ENCODE data around the gene BDKRB1. TPM values are rescaled to one million over a fixed set of nuclear protein-coding genes. Genes with fewer than 3 reads are reported as not detected.

The BDKRB1 gene
- total and polyA plus RNA-seq, 9 of the 15 experiments (the other 6 are each of a cell fraction or from before 2014, with no cell fraction given): 0.06 to 0.23 (median 0.09) TPM; not detected in 1

DNA sequence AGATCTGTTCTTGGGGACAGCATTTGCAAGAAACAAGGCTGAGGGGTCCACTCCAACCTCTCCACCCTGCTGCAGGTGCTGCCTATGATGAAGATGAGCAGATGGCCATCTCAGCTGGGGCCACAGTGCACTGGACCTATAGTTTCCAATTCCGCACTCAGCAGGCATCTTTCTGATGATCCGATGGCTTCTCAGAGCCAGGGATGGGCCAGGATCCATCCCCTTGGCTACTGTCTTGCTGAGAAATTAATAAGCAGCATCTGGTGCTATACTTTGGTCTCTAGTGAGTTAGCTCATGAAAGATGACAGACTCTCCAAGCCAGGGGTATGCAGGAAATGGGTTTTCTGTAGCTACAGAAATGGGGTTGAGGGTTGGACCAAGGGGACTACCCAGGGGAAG is 18.4 kb upstream of the BDKRB1 start (continued):
- TF ChIP-seq RFX1 (IDR thresholded peaks at IDR 0.05): no peak
- TF ChIP-seq ZNF175 (CRISPR knock-in tag; IDR thresholded peaks at IDR 0.05; ENCODE audit: low read depth): no peak
- TF ChIP-seq ATF1 (CRISPR knock-in tag; IDR thresholded peaks at IDR 0.05): no peak
- TF ChIP-seq ATF1 (tag; IDR thresholded peaks at IDR 0.05): no peak
- TF ChIP-seq, protein P1, sequence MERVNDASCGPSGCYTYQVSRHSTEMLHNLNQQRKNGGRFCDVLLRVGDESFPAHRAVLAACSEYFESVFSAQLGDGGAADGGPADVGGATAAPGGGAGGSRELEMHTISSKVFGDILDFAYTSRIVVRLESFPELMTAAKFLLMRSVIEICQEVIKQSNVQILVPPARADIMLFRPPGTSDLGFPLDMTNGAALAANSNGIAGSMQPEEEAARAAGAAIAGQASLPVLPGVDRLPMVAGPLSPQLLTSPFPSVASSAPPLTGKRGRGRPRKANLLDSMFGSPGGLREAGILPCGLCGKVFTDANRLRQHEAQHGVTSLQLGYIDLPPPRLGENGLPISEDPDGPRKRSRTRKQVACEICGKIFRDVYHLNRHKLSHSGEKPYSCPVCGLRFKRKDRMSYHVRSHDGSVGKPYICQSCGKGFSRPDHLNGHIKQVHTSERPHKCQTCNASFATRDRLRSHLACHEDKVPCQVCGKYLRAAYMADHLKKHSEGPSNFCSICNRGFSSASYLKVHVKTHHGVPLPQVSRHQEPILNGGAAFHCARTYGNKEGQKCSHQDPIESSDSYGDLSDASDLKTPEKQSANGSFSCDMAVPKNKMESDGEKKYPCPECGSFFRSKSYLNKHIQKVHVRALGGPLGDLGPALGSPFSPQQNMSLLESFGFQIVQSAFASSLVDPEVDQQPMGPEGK (CRISPR knock-in tag; IDR thresholded peaks at IDR 0.05; ENCODE audit: borderline replicate concordance): no peak
- TF ChIP-seq, protein P2, sequence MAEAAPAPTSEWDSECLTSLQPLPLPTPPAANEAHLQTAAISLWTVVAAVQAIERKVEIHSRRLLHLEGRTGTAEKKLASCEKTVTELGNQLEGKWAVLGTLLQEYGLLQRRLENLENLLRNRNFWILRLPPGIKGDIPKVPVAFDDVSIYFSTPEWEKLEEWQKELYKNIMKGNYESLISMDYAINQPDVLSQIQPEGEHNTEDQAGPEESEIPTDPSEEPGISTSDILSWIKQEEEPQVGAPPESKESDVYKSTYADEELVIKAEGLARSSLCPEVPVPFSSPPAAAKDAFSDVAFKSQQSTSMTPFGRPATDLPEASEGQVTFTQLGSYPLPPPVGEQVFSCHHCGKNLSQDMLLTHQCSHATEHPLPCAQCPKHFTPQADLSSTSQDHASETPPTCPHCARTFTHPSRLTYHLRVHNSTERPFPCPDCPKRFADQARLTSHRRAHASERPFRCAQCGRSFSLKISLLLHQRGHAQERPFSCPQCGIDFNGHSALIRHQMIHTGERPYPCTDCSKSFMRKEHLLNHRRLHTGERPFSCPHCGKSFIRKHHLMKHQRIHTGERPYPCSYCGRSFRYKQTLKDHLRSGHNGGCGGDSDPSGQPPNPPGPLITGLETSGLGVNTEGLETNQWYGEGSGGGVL (CRISPR knock-in tag; IDR thresholded peaks at IDR 0.05): no peak

DNA sequence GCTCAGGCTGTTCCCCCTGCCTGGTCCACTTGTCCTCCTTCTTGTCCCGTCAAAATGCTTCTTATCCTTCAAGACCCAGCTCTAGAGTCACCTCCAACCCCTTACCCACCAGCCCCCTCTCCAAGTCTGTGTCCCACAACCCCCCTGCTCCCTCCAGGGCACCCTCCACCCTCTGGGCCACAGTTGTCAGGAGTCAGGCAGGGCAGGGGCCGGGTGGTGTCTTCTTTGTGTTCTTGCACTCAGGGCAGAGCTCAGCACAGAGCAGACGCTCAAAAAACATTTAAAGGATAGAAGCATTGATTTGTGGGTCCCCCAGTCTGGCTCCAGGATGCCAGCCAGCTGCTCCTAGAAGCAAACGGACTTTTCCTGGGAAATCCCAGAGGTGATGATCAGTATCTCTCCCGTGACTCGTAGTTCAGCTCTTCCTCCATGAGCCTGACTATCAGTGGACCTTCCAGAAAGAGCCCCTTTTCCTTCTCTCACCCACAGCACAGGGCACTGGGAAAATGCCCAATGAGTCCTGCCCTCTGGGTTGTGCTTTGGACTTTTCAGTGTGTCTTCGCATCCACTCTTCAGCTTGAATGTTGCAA is 17.2 kb upstream of the BDKRB1 start:
- Histone ChIP-seq H3K9me3 (replicated peaks; ENCODE audit: control insufficient read depth, insufficient read depth, low read depth, low read length) (no peaks in the 10 kb centered on the region), H3K9ac (ENCODE audit: insufficient read depth in 1 of 2, low read depth in 2 of 2, low read length in 2 of 2) (no peak overlapping the region), H3K36me3 (ENCODE audit: control insufficient read depth, insufficient read depth, low read length) (no peaks in the 10 kb centered on the region), H3K9me1 (ENCODE audit: control insufficient read depth, insufficient read depth, low read length) (no peaks in the 10 kb centered on the region), H3K79me2 (ENCODE audit: control insufficient read depth, insufficient read depth, low read length) (no peaks in the 10 kb centered on the region), H2AFZ (ENCODE audit: low read depth, low read length) (no peak overlapping the region), H3K4me3 (no peak overlapping the region), H3K27ac (ENCODE audit: extremely low read depth, low read depth, low read length) (no peak overlapping the region), H3K4me1 (replicated peaks in 1 of 2; ENCODE audit: control insufficient read depth in 2 of 2, insufficient read depth in 2 of 2, low read length in 2 of 2) (no peaks in the 10 kb centered on the region), H3K4me2 (ENCODE audit: insufficient read depth, low read length) (no peak overlapping the region), H3K27me3 (ENCODE audit: control insufficient read depth in 2 of 2, insufficient read depth in 2 of 2, low read length in 2 of 2) (peaks cover 0 to 37% of the 10 kb centered on the region in 2 experiments; a peak in 4 of 5 replicates), H4K20me1 (replicated peaks; ENCODE audit: control insufficient read depth, insufficient read depth, low read length) (no peaks in the 10 kb centered on the region)
- in situ Hi-C loops (cut with MboI) (no loop called here), intact Hi-C loops (cut with micrococcal nuclease) (no loop called here)
- WGBS (ENCODE audit: insufficient coverage, low coverage, missing lambda C conversion rate): 0% methylated on average over 6 of the region's 7 CpGs
- CTCF ChIA-PET (ENCODE audit: low intra/inter-chr PET ratio): no interaction called here
- FAIRE-seq (no peak), DNase-seq (ENCODE audit: extremely low read depth in 1 of 4, low spot score in 3 of 4) (no peak), ATAC-seq (no peak)
- BruUV-seq (replicated peaks): no TSS peak
- POLR2A ChIA-PET: interaction anchor here (0.6 to 0.9 kb wide), 2 partner anchors 14 to 582 kb away, joined by 3 read pairs; no protein-coding TSS in a partner anchor
- no peak for TF ChIP-seq JUN (IDR thresholded peaks at IDR 0.05; ENCODE audit: borderline replicate concordance, low read depth, low read length)
- no peak for TF ChIP-seq JUN (CRISPR knock-in tag; IDR thresholded peaks at IDR 0.05; ENCODE audit: borderline replicate concordance)
- TF ChIP-seq, protein P3, sequence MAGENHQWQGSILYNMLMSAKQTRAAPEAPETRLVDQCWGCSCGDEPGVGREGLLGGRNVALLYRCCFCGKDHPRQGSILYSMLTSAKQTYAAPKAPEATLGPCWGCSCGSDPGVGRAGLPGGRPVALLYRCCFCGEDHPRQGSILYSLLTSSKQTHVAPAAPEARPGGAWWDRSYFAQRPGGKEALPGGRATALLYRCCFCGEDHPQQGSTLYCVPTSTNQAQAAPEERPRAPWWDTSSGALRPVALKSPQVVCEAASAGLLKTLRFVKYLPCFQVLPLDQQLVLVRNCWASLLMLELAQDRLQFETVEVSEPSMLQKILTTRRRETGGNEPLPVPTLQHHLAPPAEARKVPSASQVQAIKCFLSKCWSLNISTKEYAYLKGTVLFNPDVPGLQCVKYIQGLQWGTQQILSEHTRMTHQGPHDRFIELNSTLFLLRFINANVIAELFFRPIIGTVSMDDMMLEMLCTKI (IDR thresholded peaks at IDR 0.05; ENCODE audit: partially characterized antibody): no peak
- TF ChIP-seq MCM7 (IDR thresholded peaks at IDR 0.05): no peak
- no peak for TF ChIP-seq ZNF175 (CRISPR knock-in tag; IDR thresholded peaks at IDR 0.05; ENCODE audit: low read depth)
- TF ChIP-seq MTF1 (CRISPR knock-in tag; IDR thresholded peaks at IDR 0.05; ENCODE audit: borderline replicate concordance): no peak
- no peak for TF ChIP-seq SAP30 (IDR thresholded peaks at IDR 0.05; ENCODE audit: borderline replicate concordance, insufficient read depth, low read depth, low read length, poor library complexity, severe bottlenecking)
- TF ChIP-seq IRF2 (CRISPR knock-in tag; IDR thresholded peaks at IDR 0.05): no peak
- no peak for TF ChIP-seq HMG20A (CRISPR knock-in tag; conservative IDR thresholded peaks at IDR 0.05)
- no peak for TF ChIP-seq ZFX (CRISPR knock-in tag; IDR thresholded peaks at IDR 0.05)
- TF ChIP-seq RBM39 (optimal IDR thresholded peaks at IDR 0.05; ENCODE audit: low read depth, low read length): no peak
- no peak for TF ChIP-seq ZNF764 (CRISPR knock-in tag; IDR thresholded peaks at IDR 0.05; ENCODE audit: low read depth)
